ENCODE measurements around the gene MRGPRD. TPM values are rescaled to one million over a fixed set of nuclear protein-coding genes. Genes with fewer than 3 reads are reported as not detected.

Gene MRGPRD
- total RNA-seq, 4 donors from 2014 or later: 2.9 to 5.4 TPM; not detected in 2

GRCh38 chr11:68969386-68969785 is 11.4 kb downstream of the MRGPRD start:
- H3K4me1 ChIP-seq: peaks cover 0 to 12% (median 0%) of the 10 kb centered on the region in 3 donors
- no peaks in the 10 kb centered on the region for H3K27me3 ChIP-seq
- no peak overlapping the region for H3K4me3 ChIP-seq
- TF ChIP-seq POLR2A (IDR thresholded peaks at IDR 0.05): no peak
- TF ChIP-seq POLR2AphosphoS5 (IDR thresholded peaks at IDR 0.05): no peak
- no peak for TF ChIP-seq CTCF (IDR thresholded peaks at IDR 0.05)
- no peak for TF ChIP-seq EP300 (IDR thresholded peaks at IDR 0.05)
- H3K36me3 ChIP-seq: no peaks in the 10 kb centered on the region
- no peak overlapping the region for H3K27ac ChIP-seq
- no peak for ATAC-seq
- WGBS, 2 donors (ENCODE audit: low coverage in 1 of 2): 37% methylated on average over 4 of the region's 8 CpGs; no CpG with 5 or more reads in 1 of the 2 donors
- H3K9me3 ChIP-seq: no peaks in the 10 kb centered on the region

GRCh38 chr11:68968306-68969250 is 12.2 kb downstream of the MRGPRD start:
- no peaks in the 10 kb centered on the region for H3K9me3 ChIP-seq
- no peaks in the 10 kb centered on the region for H3K36me3 ChIP-seq
- ATAC-seq: no peak
- WGBS, 2 donors (ENCODE audit: low coverage in 1 of 2): 52 to 79% methylated on average over 10 to 17 of the region's 29 CpGs
- no peak overlapping the region for H3K27ac ChIP-seq
- no peaks in the 10 kb centered on the region for H3K27me3 ChIP-seq
- TF ChIP-seq POLR2A (IDR thresholded peaks at IDR 0.05) (no peak), EP300 (IDR thresholded peaks at IDR 0.05) (no peak), CTCF (IDR thresholded peaks at IDR 0.05) (no peak), POLR2AphosphoS5 (IDR thresholded peaks at IDR 0.05) (no peak)
- H3K4me1 ChIP-seq: peaks cover 0 to 9% (median 0%) of the 10 kb centered on the region in 3 donors
- no peak overlapping the region for H3K4me3 ChIP-seq

GRCh38 chr11:68966894-68967780 is 13.6 kb downstream of the MRGPRD start:
- no peak overlapping the region for H3K27ac ChIP-seq
- no peaks in the 10 kb centered on the region for H3K27me3 ChIP-seq
- no peak overlapping the region for H3K4me3 ChIP-seq
- no peaks in the 10 kb centered on the region for H3K9me3 ChIP-seq
- ATAC-seq: no peak
- TF ChIP-seq EP300 (IDR thresholded peaks at IDR 0.05) (no peak), POLR2AphosphoS5 (IDR thresholded peaks at IDR 0.05) (no peak), CTCF (IDR thresholded peaks at IDR 0.05) (no peak), POLR2A (IDR thresholded peaks at IDR 0.05) (no peak)
- 84 to 92% methylated on average over 2 to 6 of the region's 9 CpGs for WGBS, 2 donors (ENCODE audit: low coverage in 1 of 2)
- H3K36me3 ChIP-seq: no peaks in the 10 kb centered on the region
- no peaks in the 10 kb centered on the region for H3K4me1 ChIP-seq

GRCh38 chr11:68965901-68966853 is 14.6 kb downstream of the MRGPRD start:
- Histone ChIP-seq H3K4me3 (no peak overlapping the region), H3K36me3 (no peaks in the 10 kb centered on the region), H3K27ac (no peak overlapping the region), H3K4me1 (no peaks in the 10 kb centered on the region), H3K9me3 (no peaks in the 10 kb centered on the region), H3K27me3 (no peaks in the 10 kb centered on the region)
- TF ChIP-seq CTCF (IDR thresholded peaks at IDR 0.05) (no peak), POLR2A (IDR thresholded peaks at IDR 0.05) (no peak), EP300 (IDR thresholded peaks at IDR 0.05) (no peak), POLR2AphosphoS5 (IDR thresholded peaks at IDR 0.05) (no peak)
- ATAC-seq: no peak
- 44 to 93% methylated on average over 5 to 8 of the region's 15 CpGs for WGBS, 2 donors (ENCODE audit: low coverage in 1 of 2)
